DMS 273 (cell line): Measurements from ENCODE around the gene HDAC4.

Experiments used
- DNase-seq: peaks from one replicate; lab custom pipeline; 2025; ENCODE audit not compliant: unreplicated experiment; lab: John Stamatoyannopoulos, UW

Gene HDAC4

GRCh38 chr2:239148495-239149200 lies 252.2 kb downstream of the HDAC4 start:
- no peak for DNase-seq

GRCh38 chr2:239147376-239147775 lies 253.4 kb downstream of the HDAC4 start:
- no peak for DNase-seq

GRCh38 chr2:239146741-239147181 lies 254.1 kb downstream of the HDAC4 start:
- DNase-seq = no peak

GRCh38 chr2:239146011-239146641 lies 254.7 kb downstream of the HDAC4 start:
- DNase-seq = no peak

- no peak for DNase-seq
These were observed 255.2 kb downstream of the HDAC4 start for GRCh38 chr2:239145601-239146000.

- no peak for DNase-seq
These were observed 255.7 kb downstream of the HDAC4 start for GRCh38 chr2:239145106-239145505.

- DNase-seq = no peak
These were observed 256.2 kb downstream of the HDAC4 start for GRCh38 chr2:239144713-239144999.

- peak; percentile 53 for DNase-seq
These were observed 256.7 kb downstream of the HDAC4 start for GRCh38 chr2:239143858-239144712.

- DNase-seq = no peak
These were observed 258.0 kb downstream of the HDAC4 start for GRCh38 chr2:239142806-239143205.

GRCh38 chr2:239142296-239142695 lies 258.5 kb downstream of the HDAC4 start:
- no peak for DNase-seq

GRCh38 chr2:239141021-239141760 lies 259.6 kb downstream of the HDAC4 start:
- DNase-seq = no peak

GRCh38 chr2:239140346-239141020 lies 260.3 kb downstream of the HDAC4 start:
- DNase-seq = no peak

GRCh38 chr2:239139566-239139965 lies 261.3 kb downstream of the HDAC4 start:
- DNase-seq = no peak

- no peak for DNase-seq
These were observed 261.7 kb downstream of the HDAC4 start for GRCh38 chr2:239139101-239139500.

GRCh38 chr2:239138610-239139009 lies 262.2 kb downstream of the HDAC4 start:
- DNase-seq = no peak

- DNase-seq = no peak
These were observed 262.9 kb downstream of the HDAC4 start for GRCh38 chr2:239137898-239138283.

GRCh38 chr2:239137165-239137897 lies 263.5 kb downstream of the HDAC4 start:
- no peak for DNase-seq

GRCh38 chr2:239136762-239137161 lies 264.1 kb downstream of the HDAC4 start:
- no peak for DNase-seq

- DNase-seq = no peak
These were observed 264.6 kb downstream of the HDAC4 start for GRCh38 chr2:239136203-239136602.

GRCh38 chr2:239135531-239135930 lies 265.3 kb downstream of the HDAC4 start:
- no peak for DNase-seq
